H1 (cell line): ENCODE data around the gene IPO13. TPM values are rescaled to one million over a fixed set of nuclear protein-coding genes. Genes with fewer than 3 reads are reported as not detected.
A peak's percentile ranks its signal among the peaks of the same experiment; 100 is the strongest.

Experiments used
- CTCF ChIA-PET: fragments of 300-600 bp; sonication (Branson Sonifier 250); formaldehyde crosslinking; loops from one replicate; lab custom pipeline; 2021; ENCODE audit not compliant: partially characterized antibody; lab: Charles Lee
- POLR2A ChIA-PET: fragments of 300-600 bp; sonication (Branson Sonifier 250); formaldehyde crosslinking; loops from one replicate; lab custom pipeline; 2021; ENCODE audit warnings: inconsistent platforms; ENCODE audit not compliant: partially characterized antibody; lab: Charles Lee
- DNase-seq, 2 experiments: peaks; one replicate each; pipeline versions ENCODE4 v3.0.0 to v3.0.0-alpha.2; 2010 to 2022; ENCODE audit warnings: low spot score in 2 of 2, low read depth in 1 of 2, mixed read lengths in 1 of 2
- FAIRE-seq: peaks from 2 replicates; lab custom pipeline; 2011; peaks lifted over from hg19 to GRCh38; lab: Jason Lieb, UNC
- H2AFZ ChIP-seq: 2 replicates; pipeline ENCODE4 v1.8.1; 2012; ENCODE audit warnings: low read length, inconsistent platforms
- H2AK5ac ChIP-seq: 2 replicates; pipeline ENCODE4 v1.6.1; 2013; ENCODE audit warnings: low read depth, low read length
- H2BK120ac ChIP-seq: replicated peaks from 2 replicates; pipeline ENCODE3; 2013; ENCODE audit warnings: low read depth, low read length, inconsistent platforms
- H2BK12ac ChIP-seq: 2 replicates; pipeline ENCODE4 v1.6.1; 2013; ENCODE audit warnings: low read depth, low read length
- H2BK15ac ChIP-seq: 2 replicates; pipeline ENCODE4 v1.6.1; 2013; ENCODE audit warnings: low read length
- H2BK20ac ChIP-seq: 2 replicates; pipeline ENCODE4 v1.6.1; 2013; ENCODE audit warnings: low read length
- H2BK5ac ChIP-seq: 2 replicates; pipeline ENCODE4 v1.6.1; 2013; ENCODE audit warnings: low read depth, low read length
- H3K14ac ChIP-seq: 2 replicates; pipeline ENCODE4 v1.6.1; 2013; ENCODE audit warnings: inconsistent platforms; ENCODE audit not compliant: insufficient read length
- H3K18ac ChIP-seq: 2 replicates; pipeline ENCODE4 v1.6.1; 2013; ENCODE audit warnings: low read length; ENCODE audit errors: extremely low read depth
- H3K23ac ChIP-seq: 2 replicates; pipeline ENCODE4 v1.6.1; 2013; ENCODE audit warnings: inconsistent platforms; ENCODE audit not compliant: insufficient read length
- H3K23me2 ChIP-seq: 2 replicates; pipeline ENCODE4 v1.6.1; 2013; ENCODE audit warnings: low read depth, low read length
- H3K27ac ChIP-seq: 2 replicates; pipeline ENCODE4 v1.6.1; 2011; ENCODE audit warnings: low read depth, low read length, inconsistent platforms
- H3K27me3 ChIP-seq, 4 experiments: replicated peaks in 1 of 4; 1 replicate in 1 of 4; 2 replicates in 3 of 4; pipeline versions ENCODE4 v1.6.1 to v1.8.1; 2011 to 2013; ENCODE audit warnings: low read length in 3 of 4, mild to moderate bottlenecking in 3 of 4, inconsistent platforms in 2 of 4, mixed read lengths in 2 of 4, moderate library complexity in 1 of 4; ENCODE audit not compliant: control insufficient read depth in 3 of 4, insufficient read depth in 3 of 4; ENCODE audit errors: extremely low read depth in 1 of 4
- H3K36me3 ChIP-seq, 4 experiments: 2 replicates each; pipeline versions ENCODE4 v1.6.1 to v1.8.1; 2011 to 2013; ENCODE audit warnings: mild to moderate bottlenecking in 4 of 4, low read length in 3 of 4, moderate library complexity in 2 of 4, control low read depth in 1 of 4, inconsistent platforms in 1 of 4; ENCODE audit not compliant: insufficient read depth in 4 of 4, control insufficient read depth in 2 of 4
- H3K4ac ChIP-seq: replicated peaks from 2 replicates; pipeline ENCODE3; 2013; ENCODE audit warnings: low read length, low read depth, mixed read lengths, inconsistent platforms; ENCODE audit not compliant: insufficient read length
- H3K4me1 ChIP-seq, 4 experiments: replicated peaks in 1 of 4; 1 replicate in 1 of 4; 2 replicates in 3 of 4; pipeline versions ENCODE4 v1.6.1 to v1.8.1; 2011 to 2013; ENCODE audit warnings: low read length in 3 of 4, inconsistent platforms in 2 of 4, mixed read lengths in 1 of 4; ENCODE audit not compliant: insufficient read depth in 4 of 4, control insufficient read depth in 3 of 4
- H3K4me2 ChIP-seq, 2 experiments: 2 replicates each; pipeline versions ENCODE4 v1.6.1 to v1.8.1; 2011 to 2013; ENCODE audit warnings: low read depth in 2 of 2, low read length in 2 of 2, control low read depth in 1 of 2, inconsistent platforms in 1 of 2, mild to moderate bottlenecking in 1 of 2; ENCODE audit not compliant: insufficient read depth in 1 of 2
- H3K4me3 ChIP-seq, 4 experiments: fragments of 200-600, 300-600 bp in 1 of 4; sonication (generic), shearing (Covaris generic), sonication (Bioruptor Twin) in 1 of 4; 2 replicates each; pipeline versions ENCODE4 v1.5.1 to v1.8.1; 2011 to 2016; ENCODE audit warnings: low read length in 4 of 4, low read depth in 3 of 4, control low read depth in 2 of 4, inconsistent platforms in 2 of 4, mild to moderate bottlenecking in 2 of 4, mixed read lengths in 1 of 4, moderate library complexity in 1 of 4; ENCODE audit not compliant: insufficient read depth in 2 of 4; ENCODE audit errors: extremely low read depth in 1 of 4
- H3K56ac ChIP-seq: replicated peaks from 2 replicates; pipeline ENCODE3; 2013; ENCODE audit warnings: low read depth, mild to moderate bottlenecking, mixed read lengths, low read length, inconsistent platforms; ENCODE audit not compliant: insufficient read length
- H3K79me1 ChIP-seq: 2 replicates; pipeline ENCODE4 v1.6.1; 2013; ENCODE audit warnings: low read depth, low read length, control low read depth
- H3K79me2 ChIP-seq, 2 experiments: 2 replicates each; pipeline versions ENCODE4 v1.6.1 to v1.8.1; 2012 to 2013; ENCODE audit warnings: low read length in 2 of 2, mild to moderate bottlenecking in 2 of 2, inconsistent platforms in 1 of 2; ENCODE audit not compliant: insufficient read depth in 2 of 2, control insufficient read depth in 1 of 2
- H3K9ac ChIP-seq, 4 experiments: replicated peaks in 1 of 4; 1 replicate in 1 of 4; 2 replicates in 3 of 4; pipeline versions ENCODE4 v1.6.1 to v1.8.1; 2011 to 2013; ENCODE audit warnings: low read depth in 3 of 4, low read length in 3 of 4, control low read depth in 2 of 4, mild to moderate bottlenecking in 2 of 4, moderate library complexity in 2 of 4, inconsistent platforms in 1 of 4; ENCODE audit errors: extremely low read depth in 1 of 4
- H3K9me3 ChIP-seq, 2 experiments: 2 replicates each; pipeline versions ENCODE4 v1.6.1 to v1.8.1; 2012 to 2013; ENCODE audit warnings: mild to moderate bottlenecking in 2 of 2, moderate library complexity in 2 of 2, control low read depth in 1 of 2, inconsistent platforms in 1 of 2, low read depth in 1 of 2, low read length in 1 of 2, mixed read lengths in 1 of 2; ENCODE audit not compliant: insufficient read depth in 2 of 2
- H4K20me1 ChIP-seq, 2 experiments: replicated peaks in 1 of 2; 2 replicates each; pipeline versions ENCODE3 to v1.8.1; 2011 to 2013; ENCODE audit warnings: inconsistent platforms in 2 of 2, low read length in 2 of 2, mild to moderate bottlenecking in 1 of 2; ENCODE audit not compliant: insufficient read depth in 2 of 2, control insufficient read depth in 1 of 2
- H4K5ac ChIP-seq: 2 replicates; pipeline ENCODE4 v1.6.1; 2013; ENCODE audit warnings: low read length, low read depth, mixed read lengths, inconsistent platforms; ENCODE audit not compliant: insufficient read length
- H4K8ac ChIP-seq: 2 replicates; pipeline ENCODE4 v1.8.0; 2013; ENCODE audit warnings: mild to moderate bottlenecking, moderate library complexity, low read length, inconsistent platforms; ENCODE audit not compliant: insufficient read depth; ENCODE audit errors: extremely low read depth
- H4K91ac ChIP-seq: replicated peaks from 2 replicates; pipeline ENCODE3; 2013; ENCODE audit warnings: low read length, mixed read lengths, inconsistent platforms; ENCODE audit not compliant: insufficient read length
- GABPA ChIP-seq: IDR thresholded peaks from 2 replicates; pipeline ENCODE4 v1.6.1; 2011; ENCODE audit warnings: mild to moderate bottlenecking, low read length, moderate library complexity, borderline replicate concordance; ENCODE audit not compliant: insufficient read depth
- KDM4A ChIP-seq: IDR thresholded peaks from one replicate; pipeline ENCODE4 v1.7.1; 2012; ENCODE audit warnings: low read depth, mild to moderate bottlenecking, moderate library complexity, low read length, inconsistent platforms; ENCODE audit not compliant: severe bottlenecking
- KDM5A ChIP-seq: fragments of 200-600 bp; IDR thresholded peaks from 2 replicates; pipeline ENCODE4 v1.7.1; 2012; ENCODE audit warnings: mild to moderate bottlenecking, low read length, inconsistent platforms, mixed read lengths
- RAD21 ChIP-seq, 2 experiments: IDR thresholded peaks in 1 of 2; conservative IDR thresholded peaks in 1 of 2; 2 replicates each; pipeline ENCODE4 v1.6.1; 2011; ENCODE audit warnings: low read depth in 2 of 2, low read length in 2 of 2, improper control_type of control experiment in 1 of 2, inconsistent platforms in 1 of 2, mild to moderate bottlenecking in 1 of 2, moderate library complexity in 1 of 2
- RBBP5 ChIP-seq: IDR thresholded peaks from 2 replicates; pipeline ENCODE4 v1.7.1; 2012; ENCODE audit warnings: low read depth, mild to moderate bottlenecking, inconsistent platforms, low read length, moderate library complexity, borderline replicate concordance
- SAP30 ChIP-seq: fragments of 300-600 bp; sonication (generic); IDR thresholded peaks from 2 replicates; pipeline ENCODE4 v1.7.1; 2012; ENCODE audit warnings: low read length, moderate library complexity, mild to moderate bottlenecking, inconsistent platforms; ENCODE audit not compliant: insufficient read depth, insufficient replicate concordance
- SIN3A ChIP-seq, 2 experiments: IDR thresholded peaks in 1 of 2; conservative IDR thresholded peaks in 1 of 2; 2 replicates each; pipeline ENCODE4 v1.6.1; 2011 to 2012; ENCODE audit warnings: low read length in 2 of 2, improper control_type of control experiment in 1 of 2, low read depth in 1 of 2, mild to moderate bottlenecking in 1 of 2
- SIRT6 ChIP-seq: IDR thresholded peaks from one replicate; pipeline ENCODE4 v1.7.1; 2012; ENCODE audit warnings: low read length, inconsistent platforms
- TAF1 ChIP-seq: IDR thresholded peaks from 2 replicates; pipeline ENCODE4 v1.6.1; 2011; ENCODE audit warnings: mild to moderate bottlenecking, low read depth, low read length
- WGBS, 2 experiments: shearing (Covaris generic) in 1 of 2; methylation state at CpG; one replicate each; pipeline versions ENCODE4 v1.1.6 to v1.1.7; 2013 to 2015; ENCODE audit warnings: low lambda C conversion rate in 2 of 2, mixed read lengths in 2 of 2, inconsistent platforms in 1 of 2, low coverage in 1 of 2, missing lambda C conversion rate in 1 of 2; ENCODE audit not compliant: insufficient replicate concordance in 2 of 2, insufficient coverage in 1 of 2, insufficient read length in 1 of 2; ENCODE audit errors: extremely low coverage in 1 of 2, missing lambda C conversion rate in 1 of 2; 5-methylcytosine and 5-hydroxymethylcytosine counted together
- polyA plus RNA-seq, 7 experiments: library from polyadenylated mRNA; depleted of rRNA in 3 of 7; stranded (reverse) in 5 of 7; unstranded in 2 of 7; fragments of >200 nt in 5 of 7; fragments of 200-250 nt in 2 of 7; gene quantifications; 1 replicate in 5 of 7; 2 replicates in 1 of 7; 4 replicates in 1 of 7; pipeline versions ENCODE4 v1.2.1 to v1.2.3, GENCODE V29; 2011 to 2013; ENCODE audit warnings: missing spikeins in 2 of 7, mixed read lengths in 2 of 7
- total RNA-seq: library from RNA; stranded (reverse); fragmentation: NEBNext Ultra II Directional; extraction: Animal tissue kit (Norgen Biotek cat#: 25700); gene quantifications from 2 replicates; pipeline ENCODE4 v1.2.1, GENCODE V29; 2021

The IPO13 gene
- total and polyA plus RNA-seq, 2 of the 8 experiments (the other 6 are each of a cell fraction or from before 2014, with no cell fraction given), result 23.0 to 27.0 TPM

DNA sequence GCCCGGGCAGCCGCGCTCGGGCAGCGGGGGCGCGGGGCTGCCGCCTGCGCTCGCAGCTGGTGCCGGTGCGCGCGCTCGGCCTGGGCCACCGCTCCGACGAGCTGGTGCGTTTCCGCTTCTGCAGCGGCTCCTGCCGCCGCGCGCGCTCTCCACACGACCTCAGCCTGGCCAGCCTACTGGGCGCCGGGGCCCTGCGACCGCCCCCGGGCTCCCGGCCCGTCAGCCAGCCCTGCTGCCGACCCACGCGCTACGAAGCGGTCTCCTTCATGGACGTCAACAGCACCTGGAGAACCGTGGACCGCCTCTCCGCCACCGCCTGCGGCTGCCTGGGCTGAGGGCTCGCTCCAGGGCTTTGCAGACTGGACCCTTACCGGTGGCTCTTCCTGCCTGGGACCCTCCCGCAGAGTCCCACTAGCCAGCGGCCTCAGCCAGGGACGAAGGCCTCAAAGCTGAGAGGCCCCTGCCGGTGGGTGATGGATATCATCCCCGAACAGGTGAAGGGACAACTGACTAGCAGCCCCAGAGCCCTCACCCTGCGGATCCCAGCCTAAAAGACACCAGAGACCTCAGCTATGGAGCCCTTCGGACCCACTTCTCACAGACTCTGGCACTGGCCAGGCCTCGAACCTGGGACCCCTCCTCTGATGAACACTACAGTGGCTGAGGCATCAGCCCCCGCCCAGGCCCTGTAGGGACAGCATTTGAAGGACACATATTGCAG lies 10.2 kb upstream of the IPO13 start:
- peak overlapping the region; percentile 81; the same call in 1 of the 2 replicates for H2BK15ac ChIP-seq
- H3K79me1 ChIP-seq, result no peaks in the 10 kb centered on the region
- TF ChIP-seq KDM5A (no peak), GABPA (0 out of 2 replicates have a peak, but pooled peaks have one; percentile 19), SIRT6 (no peak), RAD21 (IDR thresholded peaks at IDR 0.05 in 1 of 2, conservative IDR thresholded peaks at IDR 0.05 in 1 of 2; ENCODE audit: low read depth in 2 of 2, low read length in 2 of 2) (peak; percentile 18 to 32; a peak in 2 of 4 replicates), KDM4A (peak; percentile 74), TAF1 (no peak), SAP30 (no peak), SIN3A (conservative IDR thresholded peaks at IDR 0.05 in 1 of 2, IDR thresholded peaks at IDR 0.05 in 1 of 2; ENCODE audit: low read depth in 1 of 2, low read length in 2 of 2) (peak in 1 of 2 experiments; percentile 45; a peak in 1 of 4 replicates), RBBP5 (peak; percentile 62; the same call in 1 of the 2 replicates)

More for the DNA sequence above, 10.2 kb upstream of the IPO13 start:
- no peak overlapping the region for H3K56ac ChIP-seq
- H3K27me3 ChIP-seq, result peaks cover 0 to 8% (median 4%) of the 10 kb centered on the region in 4 experiments; a peak in 5 of 7 replicates
- no peaks in the 10 kb centered on the region for H3K9me3 ChIP-seq
- H3K18ac ChIP-seq, result peak overlapping the region; percentile 51
- CTCF ChIA-PET, result interaction anchor here (1.0 to 18.6 kb wide), 15 partner anchors 8 to 168 kb away, joined by 3 to 618 read pairs (median 20); partner anchors contain the start of gene IPO13
- H3K4me1 ChIP-seq, result peaks cover 13 to 39% (median 31%) of the 10 kb centered on the region in 4 experiments
- POLR2A ChIA-PET, result interaction anchor here (1.2 to 8.0 kb wide), 2 partner anchors 172 to 214 kb away, joined by 3 to 89 read pairs; no protein-coding TSS in a partner anchor
- H3K14ac ChIP-seq, result no peak overlapping the region
- no peak overlapping the region for H2BK12ac ChIP-seq
- DNase-seq, result peak in 1 of 2 experiments; percentile 74
- no peak overlapping the region for H3K23ac ChIP-seq
- no peak overlapping the region for H4K5ac ChIP-seq
- H2BK5ac ChIP-seq, result peak overlapping the region; percentile 44; the same call in 1 of the 2 replicates
- no peak overlapping the region for H2AK5ac ChIP-seq
- H4K8ac ChIP-seq, result no peak overlapping the region
- no peaks in the 10 kb centered on the region; a peak in 1 of 8 replicates for H3K36me3 ChIP-seq
- H3K27ac ChIP-seq, result no peak overlapping the region
- no peak overlapping the region for H2BK20ac ChIP-seq
- peaks cover 11% of the 10 kb centered on the region; the same call in 1 of the 2 replicates for H3K23me2 ChIP-seq
- peak overlapping the region in 2 of 4 experiments; percentile 8 to 37; a peak in 2 of 7 replicates for H3K9ac ChIP-seq
- no peaks in the 10 kb centered on the region for H3K79me2 ChIP-seq
- no peak overlapping the region for H2BK120ac ChIP-seq
- H3K4ac ChIP-seq, result no peak overlapping the region
- peaks cover 7 to 8% of the 10 kb centered on the region in 2 experiments for H4K20me1 ChIP-seq
- H2AFZ ChIP-seq, result no peak overlapping the region; the same call in 1 of the 2 replicates
- peak overlapping the region; percentile 40 to 69 (median 48) for H3K4me3 ChIP-seq
- no peak for FAIRE-seq
- peak overlapping the region; percentile 89 to 93 for H3K4me2 ChIP-seq
- 9% methylated on average over 51 of the region's 56 CpGs; no CpG with 5 or more reads in 1 of the 2 experiments for WGBS, 2 experiments
- H4K91ac ChIP-seq, result peak overlapping the region; percentile 47
